GM04504 (cell line): ENCODE results near the gene SELL.
"Not testable (repeated sequence)": the region's sequence is repeated elsewhere in the genome, so short reads cannot be mapped to it uniquely, and the experiment has no call there.

Source experiments
- DNase-seq: peaks from one replicate; pipeline ENCODE4 v3.0.0-alpha.2; 2012; ENCODE audit warnings: low read depth

The SELL gene

DNA sequence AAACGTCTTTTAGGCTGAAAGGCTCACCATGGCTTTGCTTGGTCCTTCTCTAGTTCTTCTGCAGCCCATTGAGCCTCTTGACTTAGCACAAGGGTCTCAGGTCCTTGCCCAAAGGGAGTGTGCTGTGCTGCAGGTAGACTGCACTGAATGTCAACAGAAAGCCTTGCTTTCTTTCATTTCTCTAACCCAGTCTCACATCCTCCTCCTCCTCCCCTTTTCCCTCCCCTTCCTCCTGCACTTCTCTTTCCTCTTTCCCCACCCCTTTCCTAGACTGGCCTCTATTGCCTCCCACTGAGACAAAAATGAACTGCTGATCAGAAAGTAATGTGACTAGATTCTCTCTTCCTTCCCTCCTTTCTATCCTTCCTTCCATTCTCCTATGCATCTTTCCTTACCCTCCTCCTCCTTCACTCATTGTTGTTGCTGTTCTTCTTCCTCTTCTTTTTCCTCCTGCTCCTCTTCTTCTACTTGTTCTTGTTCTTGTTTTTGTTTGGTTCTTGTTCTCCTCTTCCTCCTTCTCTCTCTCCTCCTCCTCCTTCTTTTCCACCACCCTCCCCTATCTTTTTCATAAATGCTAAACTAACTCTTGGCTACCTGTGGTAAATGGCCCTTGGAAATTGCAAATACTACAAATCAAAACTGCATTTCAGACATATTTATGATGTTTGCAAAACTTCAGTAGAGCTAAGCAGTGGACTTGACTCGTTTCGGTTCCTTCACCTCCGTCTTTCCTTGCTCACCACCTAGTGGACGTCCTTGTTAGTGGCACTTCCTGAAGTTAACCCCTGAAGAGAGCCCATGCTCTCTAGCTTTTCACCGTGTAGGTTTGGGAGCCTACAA is at the start of gene SELL:
Gene SELL, minus strand, starts transcription at position 152 of the 840 bp plus-strand sequence. Its CDS starts 122 bp downstream, at position 30.
- peak; percentile 27 for DNase-seq

DNA sequence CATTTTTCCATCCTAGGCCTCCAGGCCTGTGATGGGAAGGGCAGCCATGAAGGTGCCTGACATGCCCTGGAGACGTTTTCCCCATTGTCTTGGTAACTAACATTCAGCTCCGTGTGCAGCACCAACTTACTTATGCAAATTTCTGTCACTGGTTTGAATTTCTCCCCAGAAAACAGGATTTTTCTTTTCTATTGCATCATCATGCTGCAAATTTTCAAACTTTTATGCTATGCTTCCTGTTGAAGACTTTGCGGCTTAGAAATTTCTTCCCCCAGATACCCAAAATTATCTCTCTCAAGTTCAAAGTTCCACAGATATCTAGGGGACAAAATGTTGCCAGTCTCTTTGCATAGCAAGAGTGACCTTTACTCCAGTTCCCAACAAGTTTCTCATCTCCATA is 47.6 kb upstream of the SELL start:
- no peak for DNase-seq

DNA sequence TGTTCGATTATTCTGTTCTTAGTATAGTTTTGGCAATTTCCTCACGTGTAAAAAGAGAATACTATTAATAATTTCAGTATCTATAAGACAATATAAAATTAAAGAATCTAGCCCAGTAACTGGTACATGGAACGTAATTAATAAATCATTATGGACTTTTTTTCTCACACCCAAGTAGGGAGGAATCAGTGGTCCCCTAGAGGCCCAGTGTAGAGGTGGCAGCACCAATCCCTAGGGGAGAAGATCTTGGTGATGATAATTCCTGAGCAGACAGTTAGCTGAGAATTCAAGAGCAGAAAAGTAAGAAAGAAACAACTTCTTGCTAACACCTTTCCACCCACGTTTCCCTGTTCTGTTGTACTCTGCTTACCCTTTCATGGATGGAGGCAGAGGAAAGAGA is 42.1 kb upstream of the SELL start:
- no peak for DNase-seq

DNA sequence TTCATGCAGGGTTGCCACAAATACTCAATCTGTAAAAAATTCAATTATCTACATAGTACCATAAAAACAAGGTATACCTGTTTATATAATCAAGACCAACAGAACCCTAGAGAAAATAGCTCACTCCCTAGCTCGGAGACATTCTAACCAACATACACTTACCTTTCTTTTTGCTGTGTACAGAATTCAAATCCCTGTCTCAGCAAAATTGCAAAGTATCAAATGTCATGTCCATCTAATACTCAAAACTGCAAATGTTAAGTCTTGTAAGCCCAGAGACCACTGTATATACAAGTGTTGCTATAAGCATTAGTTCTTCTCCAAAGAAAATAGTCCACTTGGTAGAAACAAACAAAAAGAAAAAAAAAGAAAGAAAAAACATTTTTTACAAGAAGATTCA is 38.6 kb upstream of the SELL start:
- no peak for DNase-seq

DNA sequence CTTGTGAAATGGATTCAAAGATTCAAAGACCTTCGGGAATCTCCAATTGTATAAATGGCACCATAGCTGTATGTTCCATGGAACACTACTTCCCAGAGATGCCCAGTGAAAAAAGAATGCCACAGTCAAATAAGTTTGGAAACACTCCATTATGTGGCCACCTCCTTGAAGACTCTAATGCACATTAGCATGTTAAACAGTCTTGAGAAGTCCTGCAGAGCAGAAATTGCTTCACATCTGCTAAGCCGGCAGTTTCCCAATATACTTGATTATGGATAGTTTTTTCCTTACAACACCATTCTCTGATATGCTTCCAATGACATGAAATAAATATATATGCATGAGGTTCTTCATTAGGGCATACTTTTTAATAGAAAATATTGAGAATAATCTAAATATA is 35.1 kb upstream of the SELL start:
- DNase-seq, result no peak

DNA sequence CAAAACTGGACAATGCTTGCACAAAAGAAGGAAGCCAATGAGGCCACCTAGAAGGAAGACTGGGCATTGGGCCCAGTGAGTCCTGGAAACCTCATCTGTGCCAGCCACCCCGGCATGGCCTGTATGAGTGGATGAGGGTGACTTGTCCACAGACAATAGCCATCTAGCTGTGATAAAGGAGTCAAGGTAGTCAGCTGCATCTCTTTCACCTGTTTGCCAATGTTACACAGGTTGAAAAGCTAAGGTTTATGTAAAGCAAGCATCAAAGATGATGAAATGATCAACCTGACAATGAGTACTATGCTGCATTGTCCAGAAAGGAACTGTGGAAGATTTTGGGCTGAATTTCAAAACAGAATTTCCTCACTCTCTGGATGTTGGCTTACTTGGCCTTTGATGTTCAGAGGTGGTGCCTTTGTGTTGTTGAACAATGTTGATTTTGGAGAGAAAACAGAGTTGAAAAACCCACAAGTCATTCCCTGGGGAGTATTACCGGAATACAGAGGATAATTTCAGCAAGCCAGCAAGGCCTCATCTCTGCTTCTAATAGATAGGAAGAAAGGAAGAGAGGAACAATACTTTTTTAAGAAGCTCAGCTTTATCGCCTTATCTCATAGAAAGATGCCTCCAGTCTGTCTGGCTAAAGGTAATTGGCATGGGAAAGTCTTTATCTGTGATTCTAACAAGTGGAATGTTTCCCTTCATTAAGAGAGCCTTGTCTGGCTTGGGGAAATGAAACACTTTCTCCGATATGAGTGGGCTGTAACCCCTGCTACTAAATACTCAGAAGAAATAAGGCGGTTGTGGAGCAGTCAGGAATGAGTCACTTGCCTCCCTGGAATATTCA is 33.8 kb upstream of the SELL start:
- no peak for DNase-seq

DNA sequence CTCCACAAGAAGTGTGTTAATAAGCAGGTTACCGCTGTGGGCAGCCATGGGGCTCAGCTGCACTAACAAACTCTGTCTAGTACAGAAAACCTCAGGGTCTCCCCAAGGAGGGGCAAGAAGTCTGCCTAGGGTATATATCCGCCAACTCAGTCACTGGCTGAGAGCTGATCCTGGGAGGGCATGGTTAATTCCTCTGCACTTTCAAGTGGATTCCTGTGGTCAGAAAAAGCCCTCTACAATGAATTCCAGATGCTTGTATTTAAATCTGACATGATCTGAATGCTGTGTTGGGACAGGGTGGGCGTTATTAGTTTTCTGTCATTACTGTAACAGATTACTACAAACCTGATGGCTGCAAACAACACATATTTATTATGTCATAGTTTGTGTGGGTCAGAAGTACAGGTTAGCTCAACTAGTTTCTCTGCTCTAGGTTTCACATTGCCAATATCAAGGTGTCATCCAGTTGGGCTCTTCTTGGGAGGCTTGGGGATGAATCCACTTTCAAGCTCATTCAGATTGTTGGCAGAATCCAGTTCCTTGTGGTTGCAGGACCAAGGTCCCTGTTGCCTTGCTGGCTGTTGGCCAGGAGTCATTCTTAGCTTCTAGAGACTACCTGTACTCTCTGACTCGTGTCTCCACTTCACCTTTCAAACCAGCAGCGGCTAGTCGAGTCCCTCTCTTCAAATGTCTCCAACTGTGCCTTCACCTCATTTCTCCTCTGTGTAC is 30.4 kb upstream of the SELL start:
- DNase-seq, result peak; percentile 8

DNA sequence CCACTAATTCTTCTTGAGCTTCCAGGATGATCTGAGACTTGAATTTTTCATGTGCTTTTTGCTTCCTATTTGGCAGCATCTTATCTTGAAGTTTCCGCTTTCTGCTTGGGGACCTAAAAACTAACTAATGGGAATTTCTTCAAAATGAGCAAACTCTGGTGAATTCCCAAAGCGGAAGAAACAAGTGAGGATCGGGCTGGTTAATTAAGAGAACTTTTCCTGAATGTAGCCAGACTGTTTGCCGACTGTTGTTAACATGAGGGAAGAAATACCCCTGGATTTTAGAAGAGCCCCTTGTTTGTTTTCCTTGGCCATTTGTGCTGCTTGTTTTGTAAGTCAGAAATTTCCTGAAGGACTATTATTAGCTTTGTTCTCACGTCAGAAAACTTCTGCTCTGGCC is 28.6 kb upstream of the SELL start:
- no peak for DNase-seq

DNA sequence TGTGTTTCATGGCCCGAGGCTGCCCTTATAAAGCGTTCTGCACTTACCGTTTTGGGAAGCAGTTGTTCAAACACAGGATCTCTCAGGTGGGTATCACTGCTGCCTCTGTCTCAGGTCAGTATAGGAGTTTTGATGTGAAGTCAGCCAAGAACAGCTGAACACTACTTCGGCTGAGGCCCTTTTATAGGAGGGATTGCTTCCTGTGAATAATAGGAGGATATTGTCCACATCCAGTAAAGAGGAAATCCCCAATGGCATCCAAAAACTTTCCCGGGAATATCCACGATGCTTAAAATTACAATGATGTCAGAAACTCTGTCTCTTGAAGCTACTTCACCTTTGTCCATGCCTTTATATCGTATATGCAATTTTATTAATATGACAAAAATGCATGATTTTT is 22.5 kb upstream of the SELL start, which contains the start of gene SELE:
Gene SELE, minus strand, starts transcription at position 156 of the 400 bp plus-strand sequence. CDS start 467 bp downstream, outside the sequence.
- no peak for DNase-seq

DNA sequence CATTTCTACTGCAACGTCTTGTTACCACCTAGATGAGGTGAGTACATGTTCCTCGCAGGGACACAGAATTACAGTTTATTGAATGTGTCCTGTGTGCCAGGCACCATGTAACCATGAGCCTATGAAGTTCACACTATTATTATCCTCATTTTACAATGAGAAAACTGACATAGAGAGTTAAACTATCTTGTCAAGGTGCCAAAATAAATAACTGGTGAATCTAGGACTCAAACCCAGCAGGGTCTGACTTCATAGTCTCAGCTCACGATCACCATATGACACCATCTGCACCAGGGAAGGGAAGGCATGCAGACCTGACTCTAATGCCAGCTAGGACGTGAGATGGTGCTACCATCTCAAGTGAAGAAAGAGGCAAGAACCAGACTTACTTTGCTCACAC is 20.0 kb upstream of the SELL start:
- no peak for DNase-seq

DNA sequence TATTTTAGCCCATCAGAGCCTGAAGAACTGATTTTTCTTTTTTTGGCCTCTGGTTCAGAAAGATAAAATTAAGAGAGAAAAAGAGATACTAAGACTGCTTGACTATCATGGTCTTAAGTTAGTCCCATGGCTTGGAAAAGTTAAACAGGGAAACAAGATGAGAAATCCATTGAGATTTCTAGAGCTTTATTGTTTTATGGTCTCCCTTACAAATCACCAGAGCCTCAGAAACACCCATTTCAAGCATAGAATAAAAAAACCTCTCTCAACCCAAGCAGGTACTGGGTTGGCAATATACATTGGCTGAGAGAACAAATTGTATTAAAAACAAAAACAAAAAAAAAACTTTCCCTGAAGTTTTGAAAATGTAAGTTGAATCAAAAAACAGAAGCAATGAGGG is 18.6 kb upstream of the SELL start:
- DNase-seq, result no peak

DNA sequence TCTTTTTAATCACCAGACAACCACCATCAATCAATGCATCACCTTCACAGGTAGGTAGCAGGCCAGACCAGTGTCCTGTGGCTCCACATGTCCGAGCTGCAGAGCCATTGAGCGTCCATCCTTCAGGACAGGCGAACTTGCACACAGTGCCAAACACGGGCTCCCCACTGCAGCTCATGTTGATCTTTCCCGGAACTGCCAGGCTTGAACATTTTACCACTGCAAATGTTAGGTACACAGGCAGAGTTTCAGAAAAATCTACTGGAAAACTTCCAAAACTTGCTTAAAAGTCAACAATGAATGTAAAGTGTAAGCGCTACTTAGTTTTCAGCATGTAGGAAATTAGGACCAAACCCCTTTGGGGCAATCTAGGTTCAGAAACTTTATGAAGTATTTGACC is 15.9 kb upstream of the SELL start:
- no peak for DNase-seq

DNA sequence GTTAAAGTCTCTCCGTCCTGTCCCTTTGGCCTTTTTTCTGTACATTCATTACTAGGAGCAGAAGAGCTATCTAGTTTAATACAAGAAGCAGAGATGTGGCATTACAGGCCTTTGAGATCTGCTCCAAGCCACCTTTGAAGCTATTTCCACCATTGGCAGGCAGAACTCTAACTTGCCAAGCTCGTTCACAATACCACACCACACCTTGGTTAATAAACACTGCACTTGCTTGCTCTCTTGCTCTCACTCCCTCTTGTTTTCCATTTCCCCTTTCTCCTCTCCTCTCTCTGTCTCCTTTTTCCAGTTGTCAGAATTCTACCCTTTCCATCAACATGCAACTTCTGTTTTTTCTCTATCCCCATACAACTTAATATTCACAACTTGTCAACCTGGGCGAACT is 15.4 kb upstream of the SELL start:
- no peak for DNase-seq

DNA sequence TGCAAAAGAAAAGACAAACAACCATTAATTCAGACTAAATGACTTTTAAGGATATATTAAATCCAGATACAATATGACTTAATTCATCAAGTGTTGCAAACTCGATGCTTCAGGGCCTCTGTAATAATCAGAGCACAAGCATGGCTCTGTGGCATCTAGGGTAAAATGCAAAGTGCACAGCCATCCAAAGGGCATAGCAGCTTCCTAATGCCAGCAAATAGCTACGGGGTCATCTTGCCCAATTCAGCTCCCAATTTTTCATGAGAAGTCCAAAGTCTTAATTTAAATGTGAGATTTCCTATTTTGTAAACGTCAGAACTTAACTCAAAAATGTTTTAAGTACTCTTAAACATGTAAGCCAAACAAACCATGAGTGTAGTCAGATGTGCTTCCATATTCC is 14.5 kb upstream of the SELL start:
- no peak for DNase-seq

DNA sequence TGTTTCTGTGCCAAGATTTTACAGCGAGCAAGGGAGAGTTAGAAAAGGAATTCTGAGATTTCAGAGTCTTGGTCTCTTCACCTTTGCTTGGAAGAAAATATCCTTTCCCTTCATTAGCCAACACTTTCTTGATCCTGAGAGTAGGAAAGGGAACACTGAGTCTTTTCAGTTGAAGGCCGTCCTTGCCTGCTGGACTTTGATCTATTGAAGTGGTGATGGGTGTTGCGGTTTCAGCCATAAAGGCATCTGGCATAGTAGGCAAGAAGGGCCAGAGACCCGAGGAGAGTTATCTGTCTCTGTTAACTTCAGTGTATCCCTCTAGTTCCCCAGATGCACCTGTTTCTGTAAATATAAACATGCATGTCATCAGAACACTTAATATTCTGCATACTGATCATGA is 12.7 kb upstream of the SELL start:
- no peak for DNase-seq

DNA sequence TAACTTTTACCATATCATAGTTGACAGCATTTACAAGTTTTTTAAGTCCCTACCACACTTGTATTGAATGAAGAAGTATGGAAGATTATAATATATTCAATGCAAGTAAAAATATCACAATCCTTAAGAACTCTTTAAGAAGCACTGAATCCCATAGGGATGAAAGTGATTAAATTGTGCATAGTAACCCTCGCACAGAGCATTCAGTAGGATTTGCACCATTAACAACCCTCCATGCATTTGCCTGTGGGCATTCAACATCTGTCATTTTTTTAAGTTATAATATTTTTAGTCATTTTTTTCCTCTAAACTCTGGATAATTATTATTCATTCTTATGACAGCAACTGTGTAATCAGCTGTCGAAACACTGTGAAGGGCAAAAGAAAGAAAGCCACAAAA is 12.3 kb upstream of the SELL start:
- DNase-seq, result no peak

DNA sequence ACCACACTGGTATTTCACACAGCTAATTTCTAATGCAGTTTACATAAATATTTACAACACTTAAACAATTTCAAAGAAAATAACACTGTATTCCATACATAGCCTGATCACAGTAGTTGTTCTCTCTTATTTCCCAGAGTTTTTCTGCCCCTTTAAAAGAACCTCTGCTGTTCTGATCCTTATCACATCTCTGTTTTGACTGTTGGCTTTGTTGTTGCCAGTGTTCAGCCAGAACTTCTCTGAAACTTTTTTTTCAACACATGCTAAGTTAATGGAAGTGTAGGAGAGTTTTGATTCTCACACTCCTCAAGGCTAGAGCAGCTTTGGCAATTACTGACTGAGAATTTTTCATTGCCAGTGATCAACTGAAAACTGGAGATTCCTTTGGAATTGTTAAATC is 11.4 kb upstream of the SELL start:
- no peak for DNase-seq

DNA sequence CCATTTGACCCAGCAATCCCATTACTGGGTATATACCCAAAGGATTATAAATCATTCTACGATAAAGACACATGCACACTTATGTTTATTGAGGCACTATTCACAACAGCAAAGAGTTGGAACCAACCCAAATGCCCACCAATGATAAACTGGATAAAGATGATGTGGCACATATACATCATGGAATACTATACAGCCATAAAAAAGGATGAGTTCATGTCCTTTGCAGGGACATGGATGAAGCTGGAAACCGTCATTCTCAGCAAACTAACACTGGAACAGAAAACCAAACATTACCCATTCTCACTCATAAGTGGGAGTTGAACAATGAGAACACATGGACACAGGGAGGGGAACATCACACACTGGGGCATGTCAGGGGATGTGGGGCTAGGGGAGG is 3.7 kb upstream of the SELL start:
- DNase-seq, result not testable (repeated sequence)

DNA sequence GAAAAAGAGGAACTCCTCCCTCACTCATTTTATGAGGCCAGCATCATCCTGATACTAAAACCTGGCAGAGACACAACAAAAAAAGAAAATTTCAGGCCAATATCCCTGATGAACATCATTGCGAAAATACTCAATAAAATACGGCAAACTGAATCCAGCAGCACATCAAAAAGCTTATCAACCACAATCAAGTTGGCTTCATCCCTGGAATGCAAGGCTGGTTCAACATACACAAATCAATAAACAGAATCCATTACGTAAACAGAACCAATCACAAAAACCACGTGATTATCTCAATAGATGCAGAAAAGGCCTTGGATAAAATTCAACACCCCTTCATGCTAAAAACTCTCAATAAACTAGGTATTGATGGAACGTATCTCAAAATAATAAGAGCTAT is 1.7 kb upstream of the SELL start:
- not testable (repeated sequence) for DNase-seq

DNA sequence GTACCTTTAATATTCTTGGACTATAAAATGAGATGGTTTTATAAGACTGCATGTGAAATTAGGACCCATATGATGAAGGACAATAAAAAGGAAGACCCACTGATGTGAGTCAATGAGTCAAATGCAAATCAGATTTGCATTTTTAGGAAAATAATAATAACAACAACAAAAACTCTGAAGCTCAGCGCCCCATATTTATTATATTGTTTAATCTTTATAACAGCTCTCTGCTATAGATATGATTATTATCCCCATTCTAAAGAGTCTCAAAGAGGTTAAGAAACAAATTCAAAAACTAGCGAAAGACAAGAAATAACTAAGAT is 850 bp upstream of the SELL start:
- DNase-seq, result no peak

DNA sequence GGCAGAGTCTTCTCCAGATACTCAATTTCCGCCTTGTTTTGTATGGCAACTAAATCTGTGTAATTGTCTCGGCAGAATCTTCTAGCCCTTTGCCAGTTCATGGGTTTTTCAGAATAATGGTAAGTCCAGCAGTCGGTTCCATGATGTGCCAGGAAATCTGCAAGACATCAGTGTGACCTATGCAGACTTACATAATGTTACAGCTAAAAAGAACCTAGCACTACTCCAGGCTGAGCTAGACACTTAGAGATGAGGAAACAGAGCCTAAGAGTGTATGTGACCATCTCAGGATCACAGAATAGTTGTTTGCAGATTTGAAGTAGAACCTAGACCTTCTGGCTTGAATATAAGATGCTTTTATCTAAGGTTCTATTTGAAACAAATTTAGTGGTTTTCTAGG is 2.8 kb downstream of the SELL start:
- DNase-seq, result no peak

DNA sequence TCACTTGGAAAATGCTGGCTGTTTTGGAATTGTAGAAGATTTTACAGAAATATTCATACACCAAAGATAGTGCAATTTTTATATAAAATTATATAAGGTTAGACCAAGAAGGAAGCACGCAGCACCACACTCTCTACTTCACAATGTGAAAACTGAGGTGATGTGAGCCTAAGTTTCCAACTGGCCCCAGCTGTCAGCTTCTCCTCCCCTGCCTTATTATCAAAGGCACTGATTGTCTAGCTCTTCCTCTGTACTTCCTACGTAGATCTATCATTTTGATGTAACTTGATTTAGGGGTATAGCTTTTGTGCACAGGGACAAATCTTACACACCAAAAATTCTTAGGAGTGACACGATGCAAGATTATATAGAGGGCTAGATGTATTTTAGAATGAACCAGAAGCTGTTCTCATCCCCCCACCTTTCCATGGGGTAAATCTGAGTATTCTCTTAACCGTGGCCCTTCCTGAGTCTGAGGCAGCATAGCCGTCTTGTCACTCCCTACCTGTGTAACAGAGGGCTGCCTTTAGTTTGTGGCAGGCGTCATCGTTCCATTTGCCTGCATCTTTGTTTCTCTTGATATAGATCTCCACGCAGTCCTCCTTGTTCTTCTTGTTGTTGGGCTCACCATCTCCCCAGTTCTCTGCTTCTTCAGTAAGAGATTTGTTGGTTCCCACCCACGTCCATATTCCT is 3.4 kb downstream of the SELL start:
- DNase-seq, result no peak
